Cardiac fibroblast (primary cell): ENCODE results near the gene FNDC3B.
"Not testable (repeated sequence)": the region's sequence is repeated elsewhere in the genome, so short reads cannot be mapped to it uniquely, and the experiment has no call there.

ENCODE experiments used
- DNase-seq, 2 donors: peaks; one replicate each; pipeline versions ENCODE4 v3.0.0 to v3.0.0-alpha.2; 2010; ENCODE audit warnings: low read depth in 2 of 2
- H3K4me3 ChIP-seq, 2 donors: replicated peaks in 1 of 2; 1 replicate in 1 of 2; 2 replicates in 1 of 2; pipeline ENCODE4 v1.5.1; 2011; ENCODE audit warnings: low read depth in 2 of 2, low read length in 2 of 2, mild to moderate bottlenecking in 2 of 2, moderate library complexity in 1 of 2
- TF ChIP-seq, protein P1 (sequence below): IDR thresholded peaks from one replicate; pipeline ENCODE4 v1.5.1; 2011; ENCODE audit warnings: low read depth, mild to moderate bottlenecking, low read length, inconsistent platforms

Gene FNDC3B

DNA sequence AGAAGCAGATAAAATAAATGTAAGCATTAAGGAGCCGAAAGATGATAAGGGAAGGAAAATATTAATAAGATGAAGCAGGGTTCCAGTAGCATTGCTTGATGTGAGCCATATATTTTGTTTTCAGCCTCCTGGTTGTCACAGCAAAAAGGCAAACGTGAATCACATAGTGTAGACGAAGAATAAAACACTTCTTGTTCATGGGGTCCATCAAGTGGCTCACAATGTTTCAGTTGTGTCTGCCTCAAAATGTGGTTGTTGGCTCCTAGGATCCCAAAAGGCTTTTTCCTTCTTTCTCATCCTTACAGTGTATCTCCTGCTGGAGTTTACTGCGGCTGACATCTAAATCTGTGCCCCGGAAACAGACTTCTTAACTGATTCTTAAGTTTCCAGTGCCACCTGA is 213.8 kb downstream of the FNDC3B start:
- no peak overlapping the region for H3K4me3 ChIP-seq
- TF ChIP-seq, protein P1, sequence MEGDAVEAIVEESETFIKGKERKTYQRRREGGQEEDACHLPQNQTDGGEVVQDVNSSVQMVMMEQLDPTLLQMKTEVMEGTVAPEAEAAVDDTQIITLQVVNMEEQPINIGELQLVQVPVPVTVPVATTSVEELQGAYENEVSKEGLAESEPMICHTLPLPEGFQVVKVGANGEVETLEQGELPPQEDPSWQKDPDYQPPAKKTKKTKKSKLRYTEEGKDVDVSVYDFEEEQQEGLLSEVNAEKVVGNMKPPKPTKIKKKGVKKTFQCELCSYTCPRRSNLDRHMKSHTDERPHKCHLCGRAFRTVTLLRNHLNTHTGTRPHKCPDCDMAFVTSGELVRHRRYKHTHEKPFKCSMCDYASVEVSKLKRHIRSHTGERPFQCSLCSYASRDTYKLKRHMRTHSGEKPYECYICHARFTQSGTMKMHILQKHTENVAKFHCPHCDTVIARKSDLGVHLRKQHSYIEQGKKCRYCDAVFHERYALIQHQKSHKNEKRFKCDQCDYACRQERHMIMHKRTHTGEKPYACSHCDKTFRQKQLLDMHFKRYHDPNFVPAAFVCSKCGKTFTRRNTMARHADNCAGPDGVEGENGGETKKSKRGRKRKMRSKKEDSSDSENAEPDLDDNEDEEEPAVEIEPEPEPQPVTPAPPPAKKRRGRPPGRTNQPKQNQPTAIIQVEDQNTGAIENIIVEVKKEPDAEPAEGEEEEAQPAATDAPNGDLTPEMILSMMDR, result no peak
- no peak for DNase-seq

DNA sequence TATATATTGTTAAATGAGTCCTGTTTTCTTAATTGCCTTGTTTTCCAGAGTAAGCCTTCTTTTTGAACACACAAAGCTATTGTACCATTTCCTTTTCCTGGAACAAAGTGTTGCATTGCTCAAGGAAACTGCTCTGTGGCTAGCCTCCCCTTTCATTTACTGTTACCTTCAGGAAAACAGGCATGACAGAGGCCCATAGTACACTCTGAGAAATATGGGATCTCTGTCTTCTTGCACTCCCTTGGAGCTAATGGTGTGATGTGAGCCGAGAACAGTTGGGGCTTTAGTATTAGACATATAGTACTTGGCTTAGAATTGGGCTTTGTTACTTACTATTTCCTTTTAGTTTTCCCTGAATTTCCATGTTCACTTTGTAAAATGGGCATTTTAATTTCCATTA is 215.2 kb downstream of the FNDC3B start:
- TF ChIP-seq, protein P1, result no peak
- no peak for DNase-seq
- H3K4me3 ChIP-seq, result no peak overlapping the region

DNA sequence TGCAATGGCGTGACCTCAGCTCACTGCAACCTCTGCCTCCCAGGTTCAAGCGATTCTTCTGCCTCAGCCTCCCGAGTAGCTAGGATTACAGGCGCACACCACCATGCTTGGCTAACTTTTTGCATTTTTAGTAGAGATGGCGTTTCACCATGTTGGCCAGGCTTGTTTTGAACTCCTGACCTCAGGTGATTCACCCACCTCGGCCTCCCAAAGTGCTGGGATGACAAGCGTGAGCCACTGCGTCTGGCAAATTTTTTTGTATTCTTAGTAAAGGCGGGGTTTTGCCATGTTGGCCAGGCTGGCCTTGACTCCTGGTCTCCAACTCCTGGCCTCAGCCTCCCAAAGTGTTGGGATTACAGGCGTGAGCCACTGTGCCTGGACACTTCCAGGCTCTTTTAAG is 215.9 kb downstream of the FNDC3B start:
- DNase-seq, result peak in 1 of 2 donors; percentile 46
- not testable (repeated sequence) for H3K4me3 ChIP-seq

GRCh38 chr3:172256101-172256734 is 216.8 kb downstream of the FNDC3B start:
- peak; percentile 75 to 90 for DNase-seq
- TF ChIP-seq, protein P1, result no peak
- H3K4me3 ChIP-seq, result no peak overlapping the region

DNA sequence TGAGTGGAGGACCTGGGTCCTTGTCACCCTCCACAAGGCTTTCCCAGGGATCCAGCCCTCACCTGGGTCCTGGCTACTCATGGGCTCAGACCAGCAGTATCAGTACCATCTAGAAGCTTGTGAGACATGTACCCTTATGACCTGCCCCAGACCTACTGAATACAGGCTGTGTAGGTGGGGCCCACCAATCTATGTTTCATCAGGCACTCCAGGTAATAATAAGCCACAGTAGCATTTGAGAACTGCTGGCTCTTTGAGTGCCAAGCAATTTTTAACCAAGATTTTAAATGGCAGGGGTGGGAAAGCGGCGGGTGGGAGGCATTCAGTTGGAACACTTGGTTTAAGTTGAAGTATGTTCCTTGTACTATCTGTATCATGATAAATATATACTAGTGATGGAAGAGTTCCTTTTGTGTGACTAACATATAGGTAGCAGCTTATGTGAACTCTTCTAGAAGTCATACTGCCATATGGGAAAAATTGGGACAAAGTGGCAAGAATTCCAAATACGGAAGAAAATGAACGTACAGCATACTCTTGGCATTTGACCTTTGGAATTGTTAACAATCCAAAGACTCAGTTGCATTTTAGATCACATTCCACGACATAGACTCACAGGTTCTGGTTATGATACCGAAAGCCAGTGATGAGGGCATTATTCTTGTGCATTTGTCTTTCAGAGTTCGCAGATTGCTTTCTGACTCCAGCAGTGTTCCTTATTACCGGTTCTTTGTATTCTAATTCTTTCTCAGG is 218.4 kb downstream of the FNDC3B start:
- TF ChIP-seq, protein P1, result no peak
- peak in 1 of 2 donors; percentile 59 for DNase-seq
- H3K4me3 ChIP-seq, result no peak overlapping the region

- TF ChIP-seq, protein P1, result no peak
- H3K4me3 ChIP-seq, result no peak overlapping the region
- peak; percentile 39 to 41 for DNase-seq
Observed at GRCh38 chr3:172258624-172259023, 219.2 kb downstream of the FNDC3B start.

GRCh38 chr3:172259111-172259541 is 219.7 kb downstream of the FNDC3B start:
- TF ChIP-seq, protein P1, result no peak
- peak; percentile 32 to 37 for DNase-seq
- H3K4me3 ChIP-seq, result no peak overlapping the region
